Tibial artery (tissue), 4 donors: Measurements from ENCODE around the gene EMC9.

Experiments used
- DNase-seq, 2 donors: peaks; one replicate each; pipeline ENCODE4 v3.0.0-alpha.2; 2019
- H3K27ac ChIP-seq, 2 donors: fragments of 200-600 bp; sonication (generic) in 1 of 2; 1 replicate in 1 of 2; 2 replicates in 1 of 2; pipeline ENCODE4 v1.5.1; 2018 to 2019; ENCODE audit warnings: mild to moderate bottlenecking in 1 of 2
- H3K27me3 ChIP-seq, 2 donors: fragments of 200-600 bp; sonication (generic) in 1 of 2; one replicate each; pipeline versions ENCODE4 v1.5.1 to v1.6.0; 2016 to 2019
- H3K36me3 ChIP-seq, 3 donors: fragments of 200-600 bp; sonication (generic) in 2 of 3; one replicate each; pipeline ENCODE4 v1.5.1; 2016 to 2019; ENCODE audit warnings: mild to moderate bottlenecking in 2 of 3
- H3K4me1 ChIP-seq, 4 donors: fragments of 200-600 bp; sonication (generic) in 2 of 4; 1 replicate in 3 of 4; 2 replicates in 1 of 4; pipeline ENCODE4 v1.5.1; 2016 to 2019
- H3K4me3 ChIP-seq, 2 donors: fragments of 200-600 bp; sonication (generic) in 1 of 2; 1 replicate in 1 of 2; 2 replicates in 1 of 2; pipeline ENCODE4 v1.5.1; 2018 to 2019; ENCODE audit warnings: mild to moderate bottlenecking in 2 of 2
- H3K9me3 ChIP-seq, 3 donors: fragments of 200-600 bp; sonication (generic) in 1 of 3; one replicate each; pipeline ENCODE4 v1.5.1; 2016 to 2019
- intact Hi-C: fragments of 100-400 bp; cut with DNase I; formaldehyde crosslinking; loops from one replicate; pipeline ENCODE4 v1.15.0; 2023; ENCODE audit warnings: low total_unique reads
- TF ChIP-seq, protein P1 (sequence below), 2 experiments: fragments of 200-600 bp in 1 of 2; fragments of 450-650 bp in 1 of 2; IDR thresholded peaks; one replicate each; pipeline ENCODE4 v1.5.1; 2017 to 2019; ENCODE audit warnings: antibody characterized with exemption in 2 of 2, mild to moderate bottlenecking in 1 of 2, moderate library complexity in 1 of 2

Gene EMC9

DNA sequence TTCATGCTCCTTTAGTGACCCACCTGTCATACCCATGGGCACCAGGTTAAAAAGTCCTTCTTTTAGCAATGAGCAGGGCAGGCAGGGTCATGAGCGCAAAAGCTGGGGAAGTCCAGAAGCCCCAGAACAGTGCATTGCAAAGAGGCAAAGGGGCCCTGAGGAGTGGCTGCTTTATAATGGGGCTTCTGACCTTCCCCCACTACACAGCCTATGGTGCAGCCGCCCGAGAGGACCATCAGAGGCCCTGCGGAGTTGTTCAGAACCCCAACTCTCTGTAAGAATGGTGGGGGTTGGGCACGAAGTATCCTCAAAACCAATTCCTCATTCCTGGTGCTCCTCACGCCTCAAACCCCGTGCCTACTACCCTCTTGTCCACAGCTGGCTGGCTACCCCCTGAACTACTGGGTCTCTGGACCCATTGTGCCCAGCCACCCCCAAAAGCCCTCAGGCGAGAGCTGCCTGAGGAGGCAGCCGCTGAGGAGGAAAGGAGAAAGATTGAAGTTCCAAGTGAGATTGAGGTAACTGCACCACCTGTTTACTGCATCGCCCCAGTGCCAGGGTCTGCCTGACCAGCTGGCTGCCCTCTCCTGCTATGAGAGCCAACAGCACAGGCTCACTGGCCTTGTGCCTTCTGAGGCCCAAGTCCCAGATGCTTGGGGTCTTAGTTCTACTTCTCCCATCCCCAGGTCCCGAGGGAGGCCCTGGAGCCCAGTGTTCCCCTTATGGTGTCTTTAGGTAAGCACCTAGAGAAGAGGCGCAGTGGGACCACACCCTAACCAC, 37.2 kb upstream of the EMC9 start:
- H3K9me3 ChIP-seq: no peaks in the 10 kb centered on the region
- H3K27ac ChIP-seq: no peak overlapping the region
- H3K4me1 ChIP-seq: no peaks in the 10 kb centered on the region
- H3K36me3 ChIP-seq: peaks cover 16 to 75% (median 53%) of the 10 kb centered on the region in 3 donors
- intact Hi-C loops: no loop called here
- H3K4me3 ChIP-seq: no peak overlapping the region
- no peaks in the 10 kb centered on the region for H3K27me3 ChIP-seq
- TF ChIP-seq, protein P1, sequence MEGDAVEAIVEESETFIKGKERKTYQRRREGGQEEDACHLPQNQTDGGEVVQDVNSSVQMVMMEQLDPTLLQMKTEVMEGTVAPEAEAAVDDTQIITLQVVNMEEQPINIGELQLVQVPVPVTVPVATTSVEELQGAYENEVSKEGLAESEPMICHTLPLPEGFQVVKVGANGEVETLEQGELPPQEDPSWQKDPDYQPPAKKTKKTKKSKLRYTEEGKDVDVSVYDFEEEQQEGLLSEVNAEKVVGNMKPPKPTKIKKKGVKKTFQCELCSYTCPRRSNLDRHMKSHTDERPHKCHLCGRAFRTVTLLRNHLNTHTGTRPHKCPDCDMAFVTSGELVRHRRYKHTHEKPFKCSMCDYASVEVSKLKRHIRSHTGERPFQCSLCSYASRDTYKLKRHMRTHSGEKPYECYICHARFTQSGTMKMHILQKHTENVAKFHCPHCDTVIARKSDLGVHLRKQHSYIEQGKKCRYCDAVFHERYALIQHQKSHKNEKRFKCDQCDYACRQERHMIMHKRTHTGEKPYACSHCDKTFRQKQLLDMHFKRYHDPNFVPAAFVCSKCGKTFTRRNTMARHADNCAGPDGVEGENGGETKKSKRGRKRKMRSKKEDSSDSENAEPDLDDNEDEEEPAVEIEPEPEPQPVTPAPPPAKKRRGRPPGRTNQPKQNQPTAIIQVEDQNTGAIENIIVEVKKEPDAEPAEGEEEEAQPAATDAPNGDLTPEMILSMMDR (IDR thresholded peaks at IDR 0.05): no peak
- DNase-seq: no peak

DNA sequence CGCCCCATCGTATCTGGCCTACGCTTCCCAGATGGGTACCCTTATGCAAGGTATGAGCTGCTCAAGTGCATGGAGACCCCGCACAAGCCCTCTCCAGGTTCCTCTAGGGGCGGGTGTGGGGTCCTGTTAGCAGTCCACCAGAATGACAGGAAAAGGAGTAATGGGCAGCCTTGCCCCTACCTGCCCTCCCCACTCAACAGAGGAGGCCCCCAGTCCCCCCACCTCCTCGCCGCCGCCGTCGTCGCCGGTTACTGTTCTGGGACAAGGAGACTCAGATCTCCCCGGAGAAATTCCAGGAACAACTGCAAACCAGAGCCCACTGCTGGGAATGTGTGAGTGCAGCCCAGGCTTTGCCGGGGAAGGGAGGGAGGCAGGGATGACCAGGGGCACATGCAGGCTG, 36.5 kb upstream of the EMC9 start:
- no peaks in the 10 kb centered on the region for H3K9me3 ChIP-seq
- peaks cover 9 to 74% (median 46%) of the 10 kb centered on the region in 3 donors for H3K36me3 ChIP-seq
- H3K27ac ChIP-seq: no peak overlapping the region
- no peak for DNase-seq
- H3K4me1 ChIP-seq: no peaks in the 10 kb centered on the region
- TF ChIP-seq, protein P1 (IDR thresholded peaks at IDR 0.05): no peak
- H3K4me3 ChIP-seq: no peak overlapping the region
- intact Hi-C loops: no loop called here
- no peaks in the 10 kb centered on the region for H3K27me3 ChIP-seq

GRCh38 chr14:24177041-24177825, 35.8 kb upstream of the EMC9 start:
- Histone ChIP-seq H3K36me3 (peaks cover 3 to 73% (median 39%) of the 10 kb centered on the region in 3 donors), H3K4me3 (no peak overlapping the region), H3K4me1 (peaks cover 0 to under 1% (median 0%) of the 10 kb centered on the region in 4 donors), H3K9me3 (no peaks in the 10 kb centered on the region), H3K27ac (no peak overlapping the region), H3K27me3 (no peaks in the 10 kb centered on the region)
- DNase-seq: no peak
- intact Hi-C loops: no loop called here
- TF ChIP-seq, protein P1 (IDR thresholded peaks at IDR 0.05): no peak

- Histone ChIP-seq H3K27ac (no peak overlapping the region), H3K27me3 (no peaks in the 10 kb centered on the region), H3K4me1 (peaks cover 0 to 7% (median 2%) of the 10 kb centered on the region in 4 donors), H3K36me3 (peaks cover 0 to 66% (median 35%) of the 10 kb centered on the region in 3 donors), H3K4me3 (no peak overlapping the region), H3K9me3 (no peaks in the 10 kb centered on the region)
- TF ChIP-seq, protein P1 (IDR thresholded peaks at IDR 0.05): no peak
- DNase-seq: no peak
- intact Hi-C loops: no loop called here
These were observed 35.2 kb upstream of the EMC9 start for GRCh38 chr14:24176599-24176998.

DNA sequence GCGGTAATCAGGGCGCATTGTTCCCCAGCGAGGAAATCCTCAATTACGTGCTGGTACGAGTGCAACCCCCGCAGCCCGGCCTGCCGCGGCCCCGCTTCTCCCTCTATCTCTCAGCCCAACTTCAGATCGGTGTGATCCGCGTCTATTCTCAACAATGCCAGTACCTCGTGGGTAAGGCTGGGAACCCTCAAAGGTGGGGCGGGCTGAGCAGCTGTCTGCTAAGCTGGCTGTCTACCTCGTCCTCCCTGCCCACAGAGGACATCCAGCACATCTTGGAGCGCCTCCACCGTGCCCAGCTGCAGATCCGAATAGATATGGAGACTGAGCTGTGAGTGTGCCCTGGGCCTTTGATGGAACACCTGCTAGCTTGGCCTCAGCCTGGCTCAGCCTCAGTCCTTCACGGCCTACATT, 31.5 kb upstream of the EMC9 start:
- no peak overlapping the region for H3K27ac ChIP-seq
- peaks cover 3 to 55% (median 16%) of the 10 kb centered on the region in 3 donors for H3K36me3 ChIP-seq
- intact Hi-C loops: no loop called here
- no peaks in the 10 kb centered on the region for H3K9me3 ChIP-seq
- H3K4me1 ChIP-seq: peaks cover 0 to 13% (median 3%) of the 10 kb centered on the region in 4 donors
- no peaks in the 10 kb centered on the region for H3K27me3 ChIP-seq
- TF ChIP-seq, protein P1 (IDR thresholded peaks at IDR 0.05): no peak
- no peak for DNase-seq
- no peak overlapping the region for H3K4me3 ChIP-seq
